IPS-NIHi7 (cell line): ENCODE data around the gene SEMA3E.
"Not testable (repeated sequence)": the region's sequence is repeated elsewhere in the genome, so short reads cannot be mapped to it uniquely, and the experiment has no call there.

Experiments used
- DNase-seq: peaks from one replicate; pipeline ENCODE4 v3.0.0; 2012; ENCODE audit warnings: mixed read lengths; ENCODE audit errors: extremely low spot score

SEMA3E gene

DNA sequence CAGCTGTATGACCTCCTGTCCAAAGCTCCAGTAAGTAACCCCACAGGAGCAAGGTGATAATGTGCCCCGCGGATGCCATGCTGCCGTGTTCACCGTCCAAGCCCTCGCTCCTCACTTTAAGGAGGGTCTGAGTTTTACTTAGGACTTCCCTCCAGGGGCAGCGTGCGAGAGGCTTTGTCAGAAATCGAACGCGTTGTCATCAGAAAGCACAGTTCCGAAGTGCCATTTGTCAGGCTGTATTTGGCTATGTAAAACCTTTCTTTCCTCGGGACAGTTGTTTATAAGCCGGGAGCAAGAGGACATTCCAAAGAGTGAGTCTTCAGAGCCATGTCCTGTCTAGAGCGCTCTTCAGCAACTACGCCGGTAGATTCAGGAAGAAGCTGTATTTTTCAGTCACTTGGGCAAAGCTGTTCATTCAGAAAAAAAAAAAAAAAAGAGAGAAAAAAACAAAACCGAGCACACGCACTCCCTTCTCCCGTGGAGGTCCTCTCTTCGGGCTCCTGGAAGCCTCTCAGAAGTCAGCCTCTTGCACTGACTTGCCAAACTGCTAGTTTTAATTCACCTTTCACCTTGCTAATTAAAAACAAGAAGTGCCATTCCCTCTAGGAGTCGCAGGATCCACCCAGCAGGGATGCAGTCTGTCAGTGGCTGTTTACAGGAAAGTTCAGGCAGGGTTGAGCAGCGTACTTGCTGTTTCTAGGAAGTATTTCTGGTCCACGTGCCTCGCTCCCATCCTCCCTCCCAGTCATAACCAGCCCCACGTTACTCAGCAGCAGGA, at the start of gene SEMA3E:
TSS of gene SEMA3E (minus strand) at position 676 of the 778 bp plus-strand sequence.
- DNase-seq, result peak; percentile 72

GRCh38 chr7:83697804-83698530, 49.0 kb upstream of the SEMA3E start:
- DNase-seq, result no peak

DNA sequence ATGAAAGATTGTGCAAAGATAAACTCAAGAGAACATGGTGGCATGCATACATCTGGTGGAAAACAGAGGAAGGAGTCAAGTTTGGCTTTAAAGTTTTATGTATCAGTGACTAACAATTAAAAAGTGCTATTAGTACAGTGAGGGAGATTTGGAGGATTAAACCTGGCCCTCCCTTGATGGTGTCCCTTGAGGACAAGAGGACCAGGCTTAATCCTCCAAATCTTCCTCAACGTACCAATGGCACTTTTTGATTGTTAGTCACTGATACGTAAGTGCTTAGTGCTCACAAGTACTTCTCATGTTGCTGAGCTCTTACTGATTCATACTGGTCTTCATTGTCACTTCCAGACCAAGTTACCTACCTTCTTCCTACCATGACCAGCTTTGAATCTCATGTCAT, 47.2 kb upstream of the SEMA3E start:
- no peak for DNase-seq

- peak; percentile 17 for DNase-seq
Observed at GRCh38 chr7:83695128-83695960, 46.4 kb upstream of the SEMA3E start.

DNA sequence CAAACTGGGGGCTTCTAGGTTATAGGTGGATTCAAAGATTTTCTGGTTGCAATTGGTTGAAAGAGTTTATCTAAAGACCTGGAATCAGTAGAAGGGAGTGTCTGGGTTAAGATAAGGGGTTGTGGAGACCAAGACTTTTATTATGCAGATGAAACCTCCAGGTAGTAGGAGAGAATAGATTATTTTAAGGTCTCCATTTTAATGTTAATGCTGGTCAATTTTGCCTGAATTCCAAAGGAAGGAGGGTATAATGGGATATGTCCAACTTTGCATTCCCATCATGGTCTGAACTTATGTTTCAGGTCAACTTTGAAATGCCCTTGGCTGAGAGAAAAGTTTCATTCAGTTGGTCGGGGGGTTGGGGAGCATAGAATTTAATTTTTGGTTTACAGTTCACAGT, 44.3 kb upstream of the SEMA3E start:
- DNase-seq, result no peak

DNA sequence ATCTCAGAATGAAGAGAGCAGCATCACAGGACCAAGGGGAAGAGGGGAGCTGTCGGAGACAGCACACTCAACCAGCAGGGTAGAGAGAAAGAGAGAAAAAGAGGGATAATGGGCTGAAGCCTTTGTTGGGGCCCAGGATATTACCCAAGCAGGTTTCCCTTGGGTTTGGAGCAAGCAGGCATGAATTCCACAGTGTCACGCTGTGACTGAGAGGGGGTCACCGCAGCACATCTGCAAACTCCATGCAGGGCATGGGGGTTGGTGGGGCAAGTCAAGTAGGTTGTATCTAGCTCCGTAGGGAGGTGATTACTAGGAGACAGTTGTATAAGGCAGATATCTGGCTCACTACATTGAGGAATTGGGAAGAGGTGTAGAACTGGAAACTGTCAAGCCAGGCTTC, 42.2 kb upstream of the SEMA3E start:
- DNase-seq, result peak; percentile 15

GRCh38 chr7:83689855-83690254, 40.9 kb upstream of the SEMA3E start:
- DNase-seq, result no peak

DNA sequence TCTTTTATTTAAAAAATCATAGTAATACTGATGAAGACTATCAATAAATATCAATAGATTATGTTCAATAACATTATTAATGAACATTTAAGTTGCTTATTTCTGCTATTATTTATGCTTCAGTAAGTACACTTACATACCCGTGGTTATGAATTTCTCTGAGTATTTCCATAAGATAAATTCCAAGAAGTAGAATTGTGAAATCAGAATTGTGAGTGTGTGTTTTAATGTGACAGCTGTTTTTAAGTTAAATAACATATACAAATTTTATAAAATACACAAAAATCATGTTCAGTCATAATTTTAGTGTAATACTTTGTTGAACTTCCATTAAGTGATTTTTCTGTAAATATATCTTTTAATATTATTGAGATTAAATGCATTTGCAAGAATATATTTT, 37.5 kb upstream of the SEMA3E start:
- no peak for DNase-seq

DNA sequence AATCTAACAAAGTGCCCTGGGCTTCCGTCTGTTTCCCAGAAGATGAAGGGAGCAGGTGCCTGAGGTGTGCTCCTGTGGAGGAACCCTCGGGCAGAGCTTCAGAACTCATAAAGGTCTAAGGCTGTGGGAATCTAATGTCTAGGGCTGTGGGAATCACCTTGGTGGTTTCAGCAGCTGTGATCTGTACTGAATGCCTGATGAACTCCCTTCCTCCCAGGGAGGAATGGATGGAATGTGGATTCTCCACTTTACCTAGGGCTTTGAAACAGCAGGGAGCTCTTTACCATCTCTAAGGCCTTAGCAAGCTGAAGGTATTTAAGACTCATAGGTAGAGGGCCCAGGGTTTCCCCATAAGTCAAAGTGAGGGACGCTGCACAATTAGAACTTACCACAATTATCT, 36.0 kb upstream of the SEMA3E start:
- DNase-seq, result peak; percentile 79

- DNase-seq, result no peak
Observed at GRCh38 chr7:83681200-83681778, 32.4 kb upstream of the SEMA3E start.

DNA sequence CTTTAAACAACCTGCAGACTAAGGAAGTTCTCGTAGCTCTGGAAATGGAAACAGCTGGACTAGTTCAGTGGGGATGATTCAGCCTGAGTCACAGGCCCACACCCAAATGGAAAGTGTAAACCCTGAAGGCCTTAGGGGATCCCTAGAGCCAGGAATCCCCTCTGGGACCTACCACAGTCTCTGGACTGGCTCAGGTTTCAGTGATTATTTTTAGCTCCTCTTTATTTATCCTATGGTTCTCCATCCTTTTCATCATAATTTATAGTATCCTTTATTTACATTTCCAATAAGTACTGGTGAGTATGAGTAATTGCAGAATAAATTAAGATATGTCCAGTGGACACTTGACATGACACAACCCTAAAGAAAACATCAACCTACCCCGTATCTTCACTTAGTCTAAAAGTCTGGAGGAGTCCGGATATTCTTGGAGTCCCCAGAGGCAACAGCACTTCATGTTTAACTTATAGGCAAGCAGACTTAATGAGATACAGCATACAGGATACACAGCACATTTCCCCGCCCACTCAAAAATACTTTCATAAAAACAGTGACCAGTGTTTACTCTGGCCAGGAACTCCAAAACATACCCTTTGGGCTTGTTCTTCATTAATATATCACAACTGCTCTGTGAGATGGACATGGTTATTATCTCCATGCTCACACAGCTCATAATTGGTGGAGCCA, 28.4 kb upstream of the SEMA3E start:
- peak; percentile 26 for DNase-seq

DNA sequence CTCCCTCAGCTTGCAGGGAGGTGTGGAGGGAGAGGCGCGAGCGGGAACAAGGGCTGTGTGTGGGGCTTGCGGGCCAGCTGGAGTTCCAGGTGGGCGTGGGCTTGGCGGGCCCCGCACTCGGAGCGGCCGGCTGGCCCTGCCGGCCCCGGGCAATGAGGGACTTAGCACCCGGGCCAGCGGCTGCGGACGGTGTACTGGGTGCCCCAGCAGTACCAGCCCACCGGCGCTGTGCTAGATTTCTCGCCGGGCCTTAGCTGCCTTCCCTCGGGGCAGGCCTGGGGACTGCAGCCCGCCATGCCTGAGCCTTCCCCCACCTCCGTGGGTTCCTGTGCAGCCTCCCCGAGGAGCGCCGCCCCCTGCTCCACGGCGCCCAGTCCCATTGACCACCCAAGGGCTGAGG, 24.4 kb upstream of the SEMA3E start:
- not testable (repeated sequence) for DNase-seq

DNA sequence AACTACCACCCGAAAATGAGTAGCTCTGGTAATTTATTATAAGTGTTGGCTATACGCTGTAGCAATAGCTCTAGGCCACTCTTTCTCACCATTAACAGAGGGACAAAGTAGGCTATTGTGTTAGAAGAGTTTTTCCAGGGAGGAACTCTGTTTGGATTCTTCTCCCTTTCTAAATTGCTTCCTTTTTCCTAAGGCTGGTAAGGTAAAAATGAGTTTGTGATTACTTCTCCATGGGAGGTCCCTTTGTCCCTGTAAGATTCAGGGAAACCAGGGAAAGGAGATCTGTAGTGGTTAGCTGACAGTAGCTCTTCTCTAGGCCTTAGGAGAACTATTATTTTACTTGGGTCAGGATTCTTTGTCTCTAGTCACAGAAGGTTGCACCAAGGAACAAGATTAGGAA, 23.2 kb upstream of the SEMA3E start:
- DNase-seq, result peak; percentile 21

GRCh38 chr7:83663131-83663530, 14.2 kb upstream of the SEMA3E start:
- no peak for DNase-seq

DNA sequence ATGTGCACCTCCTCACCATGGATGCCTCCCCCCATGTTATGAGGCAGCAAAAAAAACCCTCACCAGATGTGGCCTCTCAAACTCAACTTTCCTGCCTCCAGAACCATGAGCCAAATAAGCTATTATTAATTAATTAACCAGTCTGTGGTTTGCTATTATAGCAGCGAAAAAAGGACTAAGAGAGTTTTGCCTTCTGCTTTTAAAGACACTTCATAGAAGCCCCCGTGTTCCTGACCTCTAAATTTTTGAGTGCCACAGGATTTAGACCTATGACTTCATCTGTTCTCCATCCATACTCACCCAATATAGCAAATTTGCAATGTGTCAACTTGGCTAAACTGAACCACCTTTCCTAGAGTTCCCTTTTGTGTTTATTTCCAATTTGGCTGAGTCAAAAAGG, 9.2 kb upstream of the SEMA3E start:
- no peak for DNase-seq

- peak; percentile 27 for DNase-seq
Observed at GRCh38 chr7:83655951-83656556, 7.1 kb upstream of the SEMA3E start.

GRCh38 chr7:83652481-83652880, 3.5 kb upstream of the SEMA3E start:
- DNase-seq, result no peak

GRCh38 chr7:83649701-83650100, 762 bp upstream of the SEMA3E start:
- DNase-seq, result no peak

DNA sequence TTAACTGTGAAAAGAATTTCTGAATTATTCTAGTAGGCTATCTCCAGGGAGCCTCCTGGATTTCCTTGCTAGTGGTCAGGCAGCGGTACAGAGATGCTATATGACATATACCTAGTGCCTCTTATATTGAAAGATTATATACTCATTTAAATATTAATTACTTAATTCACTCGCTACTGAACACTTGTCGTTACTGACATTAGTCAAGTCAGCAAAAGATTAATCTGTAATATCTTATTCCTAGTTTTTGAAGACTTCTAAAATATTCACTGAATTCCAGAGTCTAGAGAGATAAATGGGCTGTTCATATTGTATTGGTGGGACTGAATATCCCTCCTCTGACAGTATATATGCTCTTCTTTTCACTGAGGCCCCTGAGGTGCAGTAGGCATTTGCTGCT, 2.9 kb downstream of the SEMA3E start:
- DNase-seq, result no peak

GRCh38 chr7:83643739-83644138, 5.2 kb downstream of the SEMA3E start:
- DNase-seq, result no peak

DNA sequence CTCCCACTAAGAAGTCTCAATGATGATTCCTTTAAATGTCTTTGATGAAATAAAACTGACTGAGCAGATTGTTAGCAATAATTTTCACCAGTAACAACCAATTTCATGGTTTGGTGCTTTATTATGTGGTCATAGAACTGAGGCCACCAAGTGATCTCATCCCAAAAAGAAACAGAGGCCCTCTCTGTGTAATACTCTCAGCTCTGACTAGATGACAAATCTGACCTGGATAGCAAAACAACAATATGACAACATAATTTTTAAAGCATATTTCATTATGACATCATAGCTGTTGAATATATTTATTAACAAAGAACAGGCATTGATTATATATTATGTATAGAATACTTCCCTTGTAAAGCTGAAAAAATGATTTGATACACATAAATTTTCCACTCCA, 5.9 kb downstream of the SEMA3E start:
- no peak for DNase-seq
